Ureter (tissue), 1 donor: ENCODE measurements around the gene YPEL3. TPM values are rescaled to one million over a fixed set of nuclear protein-coding genes. Genes with fewer than 3 reads are reported as not detected.

ENCODE experiments used
- DNase-seq: peaks from one replicate; pipeline ENCODE4 v3.0.0-alpha.2; 2020; ENCODE audit warnings: low spot score
- total RNA-seq: library from RNA; stranded (reverse); gene quantifications from one replicate; pipeline ENCODE4 v1.2.4, GENCODE V29; 2023
- donor health status: DM: yes; HTN: yes; CAD: no.

YPEL3 gene
- total RNA-seq, 1 donor from 2014 or later, result 31.0 TPM

- no peak for DNase-seq
Observed at GRCh38 chr16:30090610-30091331, 5.2 kb downstream of the YPEL3 start.

GRCh38 chr16:30088832-30089624 is 7.0 kb downstream of the YPEL3 start:
- no peak for DNase-seq

- no peak for DNase-seq
Observed at GRCh38 chr16:30088237-30088831, 7.7 kb downstream of the YPEL3 start.

- no peak for DNase-seq
Observed at GRCh38 chr16:30087181-30087898, 8.7 kb downstream of the YPEL3 start.

- no peak for DNase-seq
Observed at GRCh38 chr16:30086291-30087140, 9.5 kb downstream of the YPEL3 start.

- DNase-seq, result no peak
Observed at GRCh38 chr16:30085820-30086219, 10.2 kb downstream of the YPEL3 start.

GRCh38 chr16:30085247-30085646 is 10.8 kb downstream of the YPEL3 start:
- DNase-seq, result no peak

- DNase-seq, result no peak
Observed at GRCh38 chr16:30084816-30085159, 11.2 kb downstream of the YPEL3 start.

GRCh38 chr16:30084096-30084815 is 11.8 kb downstream of the YPEL3 start:
- DNase-seq, result no peak

- no peak for DNase-seq
Observed at GRCh38 chr16:30083216-30084055, 12.6 kb downstream of the YPEL3 start.

GRCh38 chr16:30082545-30083090 is 13.4 kb downstream of the YPEL3 start:
- no peak for DNase-seq

- no peak for DNase-seq
Observed at GRCh38 chr16:30079480-30079879, 16.5 kb downstream of the YPEL3 start.

- DNase-seq, result no peak
Observed at GRCh38 chr16:30078744-30079143, 17.3 kb downstream of the YPEL3 start.

GRCh38 chr16:30077656-30078055 is 18.4 kb downstream of the YPEL3 start:
- DNase-seq, result no peak

GRCh38 chr16:30076276-30076791 is 19.7 kb downstream of the YPEL3 start:
- DNase-seq, result no peak

- DNase-seq, result peak; percentile 92
Observed at GRCh38 chr16:30075503-30076275, 20.3 kb downstream of the YPEL3 start, which contains the start of gene PPP4C. TSS of gene PPP4C (plus strand) at chr16:30075994. CDS start at chr16:30076378, 384 bp downstream.

GRCh38 chr16:30070490-30070889 is 25.5 kb downstream of the YPEL3 start:
- DNase-seq, result no peak
